Endothelial cell (in vitro differentiated cells): ENCODE data around the gene TERF2IP. TPM values are rescaled to one million over a fixed set of nuclear protein-coding genes. Genes with fewer than 3 reads are reported as not detected.

ENCODE experiments used
- DNase-seq: peaks from one replicate; pipeline ENCODE4 v3.0.0; 2021; ENCODE audit warnings: low spot score
- H3K27ac Mint-ChIP-seq: one replicate; pipeline ENCODE4 v1.8.0; 2021; ENCODE audit warnings: mixed read lengths, inconsistent platforms; ENCODE audit not compliant: unreplicated experiment
- H3K27me3 Mint-ChIP-seq: one replicate; pipeline ENCODE4 v1.8.0; 2021; ENCODE audit warnings: mild to moderate bottlenecking, moderate library complexity, mixed read lengths, inconsistent platforms; ENCODE audit not compliant: unreplicated experiment
- H3K36me3 Mint-ChIP-seq: one replicate; pipeline ENCODE4 v1.8.0; 2021; ENCODE audit warnings: mild to moderate bottlenecking, low read depth, mixed read lengths, inconsistent platforms; ENCODE audit not compliant: unreplicated experiment
- H3K4me1 Mint-ChIP-seq: one replicate; pipeline ENCODE4 v1.8.0; 2021; ENCODE audit warnings: mild to moderate bottlenecking, mixed read lengths, inconsistent platforms; ENCODE audit not compliant: unreplicated experiment
- H3K4me3 Mint-ChIP-seq: one replicate; pipeline ENCODE4 v1.8.0; 2021; ENCODE audit warnings: mild to moderate bottlenecking, mixed read lengths, inconsistent platforms; ENCODE audit not compliant: unreplicated experiment
- H3K9me3 Mint-ChIP-seq: one replicate; pipeline ENCODE4 v1.8.0; 2021; ENCODE audit warnings: mixed read lengths, inconsistent platforms; ENCODE audit not compliant: unreplicated experiment
- total RNA-seq: library from RNA; stranded (reverse); fragmentation: NEBNext Ultra II Directional; extraction: Animal tissue kit (Norgen Biotek cat#: 25700); gene quantifications from one replicate; pipeline ENCODE4 v1.2.1, GENCODE V29; 2021; ENCODE audit not compliant: unreplicated experiment
- TF ChIP-seq, protein P1 (sequence below): fragments of 200-600 bp; sonication (generic); IDR thresholded peaks from one replicate; pipeline ENCODE4 v1.5.0; 2021; ENCODE audit warnings: antibody characterized with exemption; ENCODE audit not compliant: unreplicated experiment

TERF2IP gene
- total RNA-seq, 1 donor from 2014 or later, result 48.0 TPM

DNA sequence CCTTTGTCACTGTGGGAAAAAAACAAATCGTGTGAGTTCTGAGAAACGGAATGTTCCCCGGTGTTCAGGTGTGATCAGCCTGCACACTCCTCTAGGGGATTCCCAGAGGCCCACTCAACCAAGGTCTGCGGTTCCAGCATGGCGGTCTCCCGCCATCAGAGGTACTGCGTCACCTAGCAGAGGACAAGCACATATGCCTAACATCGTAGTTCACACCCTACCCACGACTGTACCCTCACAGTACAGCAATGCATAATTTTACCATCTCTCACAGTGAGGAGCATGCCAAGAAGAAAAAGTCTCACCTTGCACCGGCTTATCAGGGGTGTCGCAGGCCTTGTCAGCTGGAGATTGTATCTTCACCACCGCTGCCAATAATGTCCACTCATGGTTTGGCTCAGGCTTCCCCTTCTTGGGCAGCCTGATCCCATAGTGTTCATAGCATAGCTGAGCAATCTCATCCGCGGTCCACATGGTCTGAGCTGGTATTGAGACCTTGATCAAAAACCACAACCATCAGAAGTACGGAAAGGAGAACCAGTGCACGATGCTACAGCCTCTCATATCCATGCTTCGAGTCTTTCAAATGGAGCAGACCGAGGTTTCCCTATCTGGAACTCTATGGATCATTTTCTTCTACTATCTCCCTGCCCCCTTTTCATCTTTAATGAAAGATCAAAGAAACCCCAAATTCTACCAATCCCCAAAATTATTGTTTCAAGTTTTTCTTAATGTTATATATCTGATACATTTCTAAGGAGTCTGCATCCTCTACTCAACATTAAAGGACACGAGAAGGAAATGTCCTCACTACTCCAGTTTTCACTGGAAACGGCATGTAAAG, 27.0 kb upstream of the TERF2IP start:
- peak overlapping the region; percentile 98 for H3K27ac Mint-ChIP-seq
- DNase-seq, result no peak
- H3K27me3 Mint-ChIP-seq, result peaks cover 20% of the 10 kb centered on the region
- peak overlapping the region; percentile 88 for H3K4me3 Mint-ChIP-seq
- TF ChIP-seq, protein P1, sequence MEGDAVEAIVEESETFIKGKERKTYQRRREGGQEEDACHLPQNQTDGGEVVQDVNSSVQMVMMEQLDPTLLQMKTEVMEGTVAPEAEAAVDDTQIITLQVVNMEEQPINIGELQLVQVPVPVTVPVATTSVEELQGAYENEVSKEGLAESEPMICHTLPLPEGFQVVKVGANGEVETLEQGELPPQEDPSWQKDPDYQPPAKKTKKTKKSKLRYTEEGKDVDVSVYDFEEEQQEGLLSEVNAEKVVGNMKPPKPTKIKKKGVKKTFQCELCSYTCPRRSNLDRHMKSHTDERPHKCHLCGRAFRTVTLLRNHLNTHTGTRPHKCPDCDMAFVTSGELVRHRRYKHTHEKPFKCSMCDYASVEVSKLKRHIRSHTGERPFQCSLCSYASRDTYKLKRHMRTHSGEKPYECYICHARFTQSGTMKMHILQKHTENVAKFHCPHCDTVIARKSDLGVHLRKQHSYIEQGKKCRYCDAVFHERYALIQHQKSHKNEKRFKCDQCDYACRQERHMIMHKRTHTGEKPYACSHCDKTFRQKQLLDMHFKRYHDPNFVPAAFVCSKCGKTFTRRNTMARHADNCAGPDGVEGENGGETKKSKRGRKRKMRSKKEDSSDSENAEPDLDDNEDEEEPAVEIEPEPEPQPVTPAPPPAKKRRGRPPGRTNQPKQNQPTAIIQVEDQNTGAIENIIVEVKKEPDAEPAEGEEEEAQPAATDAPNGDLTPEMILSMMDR, result no peak
- peaks cover 45% of the 10 kb centered on the region for H3K36me3 Mint-ChIP-seq
- H3K4me1 Mint-ChIP-seq, result peaks cover 51% of the 10 kb centered on the region
- H3K9me3 Mint-ChIP-seq, result no peaks in the 10 kb centered on the region

DNA sequence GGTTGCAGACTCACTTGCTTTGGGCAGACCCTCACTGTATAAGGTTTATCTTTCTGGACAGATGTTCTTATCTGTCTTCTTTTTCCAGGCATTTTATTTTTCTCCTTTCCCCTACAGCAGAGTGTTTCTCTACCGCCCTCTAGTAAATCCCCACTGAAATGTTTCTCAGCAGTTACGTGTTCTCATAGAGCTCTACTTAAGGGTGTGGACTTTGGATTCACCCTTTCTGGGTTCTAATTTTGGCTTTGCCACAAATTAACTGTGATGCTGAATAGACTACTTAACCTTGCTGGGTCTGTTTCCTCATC, 26.4 kb upstream of the TERF2IP start:
- DNase-seq, result no peak
- peak overlapping the region; percentile 98 for H3K27ac Mint-ChIP-seq
- H3K9me3 Mint-ChIP-seq, result no peaks in the 10 kb centered on the region
- H3K27me3 Mint-ChIP-seq, result peaks cover 24% of the 10 kb centered on the region
- TF ChIP-seq, protein P1, result no peak
- peak overlapping the region; percentile 88 for H3K4me3 Mint-ChIP-seq
- peaks cover 51% of the 10 kb centered on the region for H3K36me3 Mint-ChIP-seq
- peaks cover 57% of the 10 kb centered on the region for H3K4me1 Mint-ChIP-seq

DNA sequence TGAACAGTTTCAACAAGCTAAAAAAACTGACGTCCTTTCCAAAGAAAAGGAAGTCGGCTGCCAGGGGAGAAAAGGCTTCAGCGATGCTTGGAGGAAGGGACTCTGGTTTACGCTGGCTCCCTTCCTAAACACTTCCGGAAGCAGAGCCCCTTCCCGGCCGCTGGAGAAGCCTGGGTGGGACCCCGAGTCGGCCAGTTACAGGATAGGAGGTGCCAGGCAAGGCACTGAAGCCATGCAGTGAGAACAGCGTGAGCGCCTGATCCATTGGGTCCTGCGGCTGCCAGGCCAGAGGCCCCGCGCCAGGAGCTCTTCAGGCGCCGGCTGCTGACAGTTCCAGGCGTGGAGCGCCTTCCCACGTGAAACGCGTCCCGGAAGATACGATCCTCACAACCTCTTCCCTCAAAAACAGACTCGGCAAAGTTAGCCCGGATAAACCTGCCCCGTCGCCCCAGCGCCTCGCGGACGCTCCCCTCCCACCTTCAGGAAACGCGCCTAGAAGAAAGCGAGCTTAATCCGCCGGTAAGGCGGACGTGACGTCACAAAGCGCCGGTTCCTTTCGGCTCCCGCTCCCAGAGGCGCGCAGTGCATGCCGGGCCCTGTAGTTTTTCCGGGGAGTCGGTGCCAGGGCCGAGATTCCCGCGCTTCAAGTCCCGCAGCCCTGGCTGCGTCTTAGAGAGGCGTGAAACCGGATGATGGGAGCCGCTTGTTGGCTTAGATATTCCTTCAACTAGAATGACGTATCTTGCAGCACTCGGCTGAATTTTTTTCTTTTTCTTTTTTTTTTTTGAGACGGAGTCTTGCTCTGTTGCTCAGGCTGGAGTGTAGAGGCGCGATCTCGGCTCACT, 24.6 kb upstream of the TERF2IP start, which contains the start of gene ADAT1:
TSS of gene ADAT1 (minus strand) at position 521 of the 845 bp plus-strand sequence. CDS start 2,482 bp downstream, outside the sequence.
- Mint-ChIP-seq H3K27me3 (peaks cover 29% of the 10 kb centered on the region), H3K27ac (peak within 1 kb of the TSS; percentile 98), H3K4me1 (peaks cover 70% of the 10 kb centered on the region), H3K4me3 (peak within 1 kb of the TSS; percentile 92), H3K36me3 (peaks cover 58% of the 10 kb centered on the region), H3K9me3 (no peaks in the 10 kb centered on the region)
- DNase-seq, result peak; percentile 97
- TF ChIP-seq, protein P1, result no peak

DNA sequence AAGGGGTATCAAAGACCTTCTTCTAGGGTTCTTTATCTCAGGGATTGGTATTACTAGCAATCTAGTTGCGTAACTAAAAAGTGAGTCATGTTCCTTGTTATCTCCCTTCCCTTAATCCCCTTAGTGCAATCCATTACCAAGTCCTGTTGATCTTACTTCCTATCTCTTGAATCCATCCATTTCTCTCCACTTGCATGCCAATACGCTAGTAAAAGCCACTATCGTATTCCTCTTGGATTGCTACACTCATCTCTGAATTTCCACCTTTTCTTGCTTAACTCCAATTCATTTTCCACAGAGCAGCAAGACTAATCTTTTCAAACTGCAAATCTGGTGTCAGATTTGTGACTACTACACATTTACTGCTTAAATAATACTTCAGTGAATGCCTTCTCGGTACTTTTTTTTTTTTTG, 22.6 kb upstream of the TERF2IP start:
- DNase-seq, result no peak
- peaks cover 78% of the 10 kb centered on the region for H3K4me1 Mint-ChIP-seq
- peak overlapping the region; percentile 92 for H3K27ac Mint-ChIP-seq
- peak overlapping the region; percentile 66 for H3K4me3 Mint-ChIP-seq
- TF ChIP-seq, protein P1, result no peak
- H3K9me3 Mint-ChIP-seq, result no peaks in the 10 kb centered on the region
- H3K27me3 Mint-ChIP-seq, result peaks cover 34% of the 10 kb centered on the region
- H3K36me3 Mint-ChIP-seq, result peaks cover 61% of the 10 kb centered on the region
